Neutrophil (primary cell): Measurements from ENCODE around the gene ACSL4.
"Not testable (repeated sequence)": the region's sequence is repeated elsewhere in the genome, so short reads cannot be mapped to it uniquely, and the experiment has no call there.

Experiments
- H3K27ac ChIP-seq: fragments of 200-600 bp; sonication (generic); 2 replicates; pipeline ENCODE4 v1.5.1; 2016; ENCODE audit warnings: mild to moderate bottlenecking, moderate library complexity
- H3K27me3 ChIP-seq: fragments of 200-600 bp; sonication (generic); 2 replicates; pipeline ENCODE4 v1.6.0; 2016; ENCODE audit warnings: mild to moderate bottlenecking
- H3K36me3 ChIP-seq: fragments of 200-600 bp; sonication (generic); 2 replicates; pipeline ENCODE4 v1.5.1; 2017
- H3K4me1 ChIP-seq, 2 experiments: fragments of 200-600 bp in 1 of 2; sonication (generic) in 1 of 2; 1 replicate in 1 of 2; 2 replicates in 1 of 2; pipeline versions ENCODE4 v1.5.1 to v1.6.1; 2013 to 2016; ENCODE audit warnings: low read depth in 1 of 2, low read length in 1 of 2, mild to moderate bottlenecking in 1 of 2, moderate library complexity in 1 of 2; ENCODE audit not compliant: control insufficient read depth in 1 of 2, insufficient read depth in 1 of 2
- H3K4me3 ChIP-seq, 2 experiments: fragments of 200-600 bp in 1 of 2; sonication (generic) in 1 of 2; 1 replicate in 1 of 2; 2 replicates in 1 of 2; pipeline ENCODE4 v1.5.1; 2013 to 2016; ENCODE audit warnings: low read depth in 1 of 2, low read length in 1 of 2, mild to moderate bottlenecking in 1 of 2, moderate library complexity in 1 of 2
- H3K9me3 ChIP-seq: fragments of 200-600 bp; sonication (generic); 2 replicates; pipeline ENCODE4 v1.5.1; 2016
- CTCF ChIP-seq: fragments of 200-600 bp; sonication (generic); IDR thresholded peaks from 2 replicates; pipeline ENCODE4 v1.5.1; 2016; ENCODE audit warnings: antibody characterized with exemption

The ACSL4 gene

GRCh38 chrX:109667986-109668385 is 65.1 kb downstream of the ACSL4 start:
- no peak for TF ChIP-seq CTCF
- H3K4me3 ChIP-seq: no peak overlapping the region
- no peaks in the 10 kb centered on the region for H3K4me1 ChIP-seq
- no peak overlapping the region for H3K27ac ChIP-seq
- H3K9me3 ChIP-seq: no peaks in the 10 kb centered on the region
- no peaks in the 10 kb centered on the region for H3K27me3 ChIP-seq
- H3K36me3 ChIP-seq: peaks cover 50% of the 10 kb centered on the region

GRCh38 chrX:109660435-109661143 is 72.5 kb downstream of the ACSL4 start:
- H3K4me1 ChIP-seq: no peaks in the 10 kb centered on the region
- no peaks in the 10 kb centered on the region for H3K9me3 ChIP-seq
- no peak for TF ChIP-seq CTCF
- H3K27ac ChIP-seq: no peak overlapping the region
- peaks cover 52% of the 10 kb centered on the region for H3K36me3 ChIP-seq
- H3K27me3 ChIP-seq: no peaks in the 10 kb centered on the region
- H3K4me3 ChIP-seq: no peak overlapping the region

- no peak overlapping the region for H3K4me3 ChIP-seq
- H3K4me1 ChIP-seq: no peaks in the 10 kb centered on the region
- H3K36me3 ChIP-seq: peaks cover 39% of the 10 kb centered on the region
- H3K27me3 ChIP-seq: no peaks in the 10 kb centered on the region
- no peak overlapping the region for H3K27ac ChIP-seq
- H3K9me3 ChIP-seq: no peaks in the 10 kb centered on the region
- TF ChIP-seq CTCF: no peak
These were observed 74.7 kb downstream of the ACSL4 start for GRCh38 chrX:109658391-109658790.

- H3K27ac ChIP-seq, H3K27me3 ChIP-seq, H3K4me3 ChIP-seq, H3K4me1 ChIP-seq, H3K9me3 ChIP-seq: not testable (repeated sequence)
- peaks cover 29% of the 10 kb centered on the region for H3K36me3 ChIP-seq
These were observed 75.7 kb downstream of the ACSL4 start for GRCh38 chrX:109657364-109657763.

- H3K27me3 ChIP-seq: no peaks in the 10 kb centered on the region
- no peak overlapping the region for H3K4me3 ChIP-seq
- no peak overlapping the region for H3K27ac ChIP-seq
- H3K4me1 ChIP-seq: no peaks in the 10 kb centered on the region
- peaks cover 23% of the 10 kb centered on the region for H3K36me3 ChIP-seq
- TF ChIP-seq CTCF: no peak
- H3K9me3 ChIP-seq: no peaks in the 10 kb centered on the region
These were observed 76.3 kb downstream of the ACSL4 start for GRCh38 chrX:109656774-109657173.

- Histone ChIP-seq H3K27me3 (no peaks in the 10 kb centered on the region), H3K36me3 (peaks cover 12% of the 10 kb centered on the region), H3K9me3 (no peaks in the 10 kb centered on the region), H3K27ac (no peak overlapping the region), H3K4me3 (no peak overlapping the region), H3K4me1 (no peaks in the 10 kb centered on the region)
- no peak for TF ChIP-seq CTCF
These were observed 77.4 kb downstream of the ACSL4 start for GRCh38 chrX:109655502-109656201.
